PC-9 (cell line): ENCODE measurements around the gene METTL26.

Source experiments
- CTCF ChIP-seq: fragments of 200-600 bp; sonication (generic); conservative IDR thresholded peaks from 2 replicates; pipeline ENCODE4 v1.6.1; 2017; ENCODE audit warnings: mixed run types, antibody characterized with exemption, mild to moderate bottlenecking, moderate library complexity
- EZH2 ChIP-seq: fragments of 200-600 bp; sonication (generic); IDR thresholded peaks from 2 replicates; pipeline ENCODE4 v1.8.0; 2017; ENCODE audit warnings: antibody characterized with exemption, low read depth

DNA sequence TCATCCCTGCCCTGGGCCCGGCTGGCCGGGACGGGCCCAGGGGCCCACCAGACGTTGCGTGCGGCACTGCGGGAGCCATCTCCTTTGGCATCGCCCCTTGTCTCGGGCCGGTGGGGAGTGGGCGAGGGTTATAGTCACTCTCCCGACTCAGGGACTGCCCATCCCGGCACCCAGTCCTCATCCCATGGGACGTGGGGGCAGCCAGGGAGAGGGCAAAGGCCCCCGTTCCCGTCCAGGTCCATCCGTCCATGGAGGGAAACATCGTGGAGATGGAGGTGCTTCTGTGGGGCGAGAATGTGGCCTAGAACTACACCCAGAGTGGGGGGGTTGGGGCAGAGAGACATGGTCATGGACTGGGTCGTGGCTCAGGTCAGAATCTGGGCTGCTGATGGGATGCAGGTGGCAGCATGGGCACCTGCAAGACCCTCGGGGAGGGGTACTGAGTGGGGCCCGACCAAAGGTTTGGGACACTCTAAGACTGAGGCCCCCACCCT, 10.6 kb upstream of the METTL26 start:
- TF ChIP-seq CTCF (no peak), EZH2 (no peak)
